ENCODE data around the gene CPNE5.

- no peak for TF ChIP-seq CTCF (IDR thresholded peaks at IDR 0.05)
- TF ChIP-seq SIN3A (IDR thresholded peaks at IDR 0.05; ENCODE audit: borderline replicate concordance, insufficient read depth, low read depth, low read length), result no peak
Observed at GRCh38 chr6:36721369-36722140, 117.7 kb downstream of the CPNE5 start.

All from Panc1 (cell line).